Fibroblast of skin of back (primary cell): Measurements from ENCODE around the gene ENC1. TPM values are rescaled to one million over a fixed set of nuclear protein-coding genes. Genes with fewer than 3 reads are reported as not detected.
A peak's percentile ranks its signal among the peaks of the same experiment; 100 is the strongest.
"Not testable (repeated sequence)": the region's sequence is repeated elsewhere in the genome, so short reads cannot be mapped to it uniquely, and the experiment has no call there.

Experiments used
- DNase-seq: peaks from one replicate; pipeline ENCODE4 v3.0.0-alpha.2; 2013
- polyA plus RNA-seq, 2 experiments: library from polyadenylated mRNA; unstranded; fragments of 120-200 nt; gene quantifications; one replicate each; pipeline ENCODE4 v1.2.1, GENCODE V29; 2013; ENCODE audit not compliant: insufficient read length in 2 of 2

Gene ENC1, protein sequence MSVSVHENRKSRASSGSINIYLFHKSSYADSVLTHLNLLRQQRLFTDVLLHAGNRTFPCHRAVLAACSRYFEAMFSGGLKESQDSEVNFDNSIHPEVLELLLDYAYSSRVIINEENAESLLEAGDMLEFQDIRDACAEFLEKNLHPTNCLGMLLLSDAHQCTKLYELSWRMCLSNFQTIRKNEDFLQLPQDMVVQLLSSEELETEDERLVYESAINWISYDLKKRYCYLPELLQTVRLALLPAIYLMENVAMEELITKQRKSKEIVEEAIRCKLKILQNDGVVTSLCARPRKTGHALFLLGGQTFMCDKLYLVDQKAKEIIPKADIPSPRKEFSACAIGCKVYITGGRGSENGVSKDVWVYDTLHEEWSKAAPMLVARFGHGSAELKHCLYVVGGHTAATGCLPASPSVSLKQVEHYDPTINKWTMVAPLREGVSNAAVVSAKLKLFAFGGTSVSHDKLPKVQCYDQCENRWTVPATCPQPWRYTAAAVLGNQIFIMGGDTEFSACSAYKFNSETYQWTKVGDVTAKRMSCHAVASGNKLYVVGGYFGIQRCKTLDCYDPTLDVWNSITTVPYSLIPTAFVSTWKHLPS
- 43.9 TPM for polyA plus RNA-seq (2013, experiment 1 of 2; ENCODE audit: insufficient read length)
- polyA plus RNA-seq (2013, experiment 2 of 2; ENCODE audit: insufficient read length), result 33.9 TPM

GRCh38 chr5:74640450-74640953 lies at the start of gene ENC1:
TSS of gene ENC1 (minus strand) at chr5:74640728. CDS start at chr5:74636485, 4,243 bp downstream.
- peak; percentile 93 for DNase-seq

DNA sequence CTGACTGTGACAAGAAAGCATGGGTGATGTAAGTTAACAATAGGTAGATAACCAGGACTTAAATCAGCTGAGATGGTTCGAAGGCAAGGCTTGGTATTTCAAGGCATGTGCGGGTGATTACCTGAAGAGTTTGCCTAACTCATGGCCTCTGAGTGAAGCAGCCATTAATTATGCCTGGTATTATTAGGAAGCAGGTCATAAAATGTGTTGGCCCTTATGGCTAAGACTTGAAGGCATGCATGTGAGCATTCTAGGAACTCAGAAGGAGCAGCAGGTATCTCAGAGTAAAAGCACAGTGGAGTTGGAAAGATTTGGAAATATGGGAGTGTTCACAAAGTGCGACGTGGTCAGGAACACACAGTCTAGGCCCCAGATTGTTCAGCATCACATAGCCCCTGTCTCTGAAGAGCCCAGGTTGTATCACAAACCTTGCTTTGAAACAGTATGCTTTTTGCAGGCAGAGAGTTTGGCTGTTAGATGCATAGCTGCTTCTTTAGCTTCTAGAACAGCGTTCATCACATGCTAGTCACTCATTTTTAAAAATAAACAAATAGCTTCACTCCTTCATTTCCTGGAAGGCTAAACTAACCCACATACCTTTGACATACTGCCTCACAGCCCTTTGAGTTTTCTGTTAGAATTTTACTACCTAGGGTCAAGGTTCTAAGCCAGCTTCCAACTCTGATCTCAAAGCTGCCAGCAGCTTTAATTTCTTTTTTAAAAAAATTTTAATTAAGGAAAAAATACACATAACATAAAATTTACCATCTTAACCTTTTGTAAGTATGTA lies 46.6 kb upstream of the ENC1 start:
- no peak for DNase-seq

GRCh38 chr5:74685979-74686631 lies 45.6 kb upstream of the ENC1 start:
- peak; percentile 7 for DNase-seq

GRCh38 chr5:74684900-74685851 lies 44.6 kb upstream of the ENC1 start, which contains the start of gene HEXB:
TSS of gene HEXB (plus strand) at chr5:74685233. CDS start at chr5:74685261, 28 bp downstream.
- peak; percentile 86 for DNase-seq

- DNase-seq, result peak; percentile 39
Measured at GRCh38 chr5:74679966-74680365, 39.4 kb upstream of the ENC1 start.

DNA sequence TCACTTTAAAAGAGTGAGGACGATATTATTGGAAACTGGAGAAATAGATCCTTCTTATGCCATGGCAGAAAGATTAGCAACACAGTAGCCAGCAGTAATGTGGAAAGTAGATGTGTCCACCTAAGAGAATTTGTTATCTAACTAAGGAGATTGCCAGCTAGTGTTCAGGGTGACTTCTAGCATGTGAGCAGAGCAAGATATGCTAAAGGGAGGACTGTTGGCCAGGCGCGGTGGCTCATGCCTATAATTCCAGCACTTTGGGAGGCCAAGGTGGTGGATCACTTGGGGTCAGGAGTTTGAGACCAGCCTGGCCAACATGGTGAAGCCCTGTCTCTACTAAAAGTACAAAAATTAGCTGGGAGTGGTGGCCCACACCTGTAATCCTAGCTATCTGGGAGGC lies 38.8 kb upstream of the ENC1 start:
- not testable (repeated sequence) for DNase-seq

DNA sequence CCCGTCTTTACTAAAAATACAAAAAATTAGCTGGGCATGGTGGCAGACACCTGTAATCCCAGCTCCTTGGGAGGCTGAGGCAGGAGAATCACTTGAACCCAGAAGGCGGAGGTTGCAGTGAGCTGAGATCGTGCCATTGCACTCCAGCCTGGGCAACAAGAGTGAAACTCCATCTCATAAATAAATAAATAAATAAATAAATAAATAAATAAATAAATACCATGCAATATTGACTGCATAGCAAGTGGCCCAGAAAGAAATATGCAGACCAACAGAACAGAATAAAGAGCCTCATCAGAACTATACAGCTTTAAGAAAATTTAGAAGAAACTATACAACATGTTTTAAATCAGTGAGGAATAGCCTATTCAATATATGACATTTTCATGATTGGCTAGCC lies 37.6 kb upstream of the ENC1 start:
- DNase-seq, result not testable (repeated sequence)

- DNase-seq, result not testable (repeated sequence)
Measured at GRCh38 chr5:74676466-74676865, 35.9 kb upstream of the ENC1 start.

GRCh38 chr5:74673011-74673790 lies 32.7 kb upstream of the ENC1 start:
- DNase-seq, result peak; percentile 41

DNA sequence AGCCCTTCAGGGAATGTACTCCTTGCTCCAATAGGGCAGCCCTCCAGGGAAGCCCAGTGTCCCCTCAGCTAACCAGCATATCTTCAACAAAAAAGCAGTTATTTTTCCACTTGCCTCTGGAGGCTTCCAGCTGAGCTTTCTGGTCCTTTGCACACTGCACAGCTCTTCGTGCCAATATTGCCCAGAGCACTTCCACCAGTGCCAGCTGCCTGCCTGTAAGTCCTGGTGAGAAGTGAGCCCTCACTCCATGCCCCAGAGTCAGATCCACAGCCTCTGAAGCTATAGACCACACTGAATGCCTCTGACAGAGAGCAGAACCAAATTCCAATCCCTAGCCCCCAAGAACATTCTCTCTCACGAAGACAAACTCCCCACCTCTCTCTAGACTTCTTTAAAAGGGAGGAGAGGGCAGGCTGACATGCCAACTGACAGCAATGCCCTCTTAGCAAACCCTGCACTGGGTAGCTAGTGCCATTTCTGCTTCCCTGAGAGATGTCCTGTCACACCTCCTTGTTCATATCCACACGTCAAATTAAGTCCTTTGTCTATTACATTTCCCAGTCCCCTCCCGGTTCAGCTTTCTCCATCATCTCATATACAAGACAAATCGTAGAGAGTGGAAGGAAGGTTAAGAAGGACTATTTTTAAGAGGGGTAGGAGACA lies 31.8 kb upstream of the ENC1 start:
- no peak for DNase-seq

DNA sequence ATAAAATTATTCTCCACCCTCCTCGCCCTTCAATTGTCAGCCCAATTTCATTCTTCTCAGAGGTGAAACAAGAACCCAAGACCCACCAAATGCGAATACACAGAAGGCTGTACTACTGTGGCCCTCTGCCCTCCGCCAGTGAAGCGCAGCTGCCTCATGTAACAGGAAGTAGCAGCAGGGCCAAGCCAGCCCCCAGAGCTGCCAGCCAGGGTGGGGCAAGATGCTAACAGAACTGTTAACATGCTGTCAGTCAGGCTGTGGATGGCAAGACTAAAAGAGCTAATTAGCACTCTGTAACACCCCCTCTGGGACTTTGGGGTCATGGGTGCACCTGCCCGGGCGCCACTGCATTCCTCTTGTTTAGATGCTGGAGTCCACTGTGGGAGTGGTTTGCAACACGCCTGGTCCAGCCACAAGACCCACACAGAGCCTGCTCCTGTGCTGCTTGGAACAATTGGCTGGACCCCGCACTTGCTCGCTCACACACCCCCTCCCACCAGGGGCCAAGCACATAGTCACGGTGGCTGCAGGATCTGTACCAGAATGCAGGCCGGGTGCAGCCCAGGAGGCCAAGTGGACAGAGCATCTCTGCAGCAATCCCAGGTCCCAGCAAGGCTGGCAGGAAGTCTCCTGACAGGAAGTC lies 30.0 kb upstream of the ENC1 start:
- no peak for DNase-seq

GRCh38 chr5:74669821-74670220 lies 29.3 kb upstream of the ENC1 start:
- no peak for DNase-seq

- peak; percentile 33 for DNase-seq
Measured at GRCh38 chr5:74667396-74667795, 26.9 kb upstream of the ENC1 start.

DNA sequence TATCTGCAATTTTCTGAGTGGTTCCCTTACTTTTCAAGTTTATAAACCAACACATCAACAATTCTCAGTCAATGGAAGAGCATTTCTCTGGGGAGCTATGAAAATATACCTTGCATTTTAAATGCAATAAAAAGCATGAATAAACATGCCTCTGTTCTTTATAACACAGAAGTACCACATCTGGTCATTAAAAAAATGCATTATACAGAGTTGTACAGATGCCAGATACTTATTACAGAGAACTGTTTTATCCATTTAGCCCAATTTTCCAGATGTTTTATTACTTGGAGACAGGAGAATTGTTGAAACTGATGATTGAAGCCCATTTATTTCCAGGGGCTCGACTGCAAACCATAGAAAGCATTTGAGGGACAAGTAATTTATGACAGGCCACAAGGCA lies 25.3 kb upstream of the ENC1 start:
- no peak for DNase-seq

- no peak for DNase-seq
Measured at GRCh38 chr5:74665273-74665672, 24.7 kb upstream of the ENC1 start.

GRCh38 chr5:74664551-74664950 lies 24.0 kb upstream of the ENC1 start:
- no peak for DNase-seq

DNA sequence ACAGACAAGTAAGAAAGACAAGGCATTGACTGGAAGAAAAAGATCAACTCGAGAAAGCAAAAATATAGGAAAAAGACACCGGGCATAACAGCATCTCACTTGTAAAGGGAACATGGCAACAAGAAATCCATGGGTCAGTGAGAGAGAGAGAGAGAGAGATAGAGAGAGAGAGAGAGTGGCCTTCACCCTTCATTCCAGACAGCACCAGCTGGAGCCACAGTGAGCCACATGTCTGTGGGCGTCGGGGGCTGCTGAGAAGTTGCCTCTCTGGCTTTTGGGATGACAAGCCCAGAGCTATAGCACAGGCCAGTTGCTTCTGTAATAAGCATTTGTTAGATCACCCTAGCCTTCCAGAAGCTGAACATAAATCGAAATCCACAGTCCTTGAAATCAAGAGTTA lies 20.3 kb upstream of the ENC1 start:
- no peak for DNase-seq

DNA sequence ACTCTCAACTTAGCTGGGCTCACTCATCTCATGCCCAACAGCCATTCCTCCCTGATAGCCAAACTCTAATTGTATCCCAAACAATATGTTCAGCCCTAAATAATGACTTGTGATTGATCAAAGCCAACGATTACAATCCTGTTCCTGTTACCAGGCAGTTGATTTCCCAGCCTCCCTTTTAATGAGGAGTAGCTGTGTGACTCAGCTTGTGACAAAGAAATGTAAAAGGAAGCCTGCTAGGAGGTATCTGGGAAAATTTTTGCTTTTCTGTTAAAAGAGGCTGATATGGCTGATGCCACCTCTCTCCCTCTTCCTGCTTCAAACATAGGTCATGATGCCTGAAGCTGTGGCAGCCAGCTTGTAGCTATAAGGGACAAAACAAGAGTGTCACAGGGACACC lies 19.6 kb upstream of the ENC1 start:
- peak; percentile 46 for DNase-seq

DNA sequence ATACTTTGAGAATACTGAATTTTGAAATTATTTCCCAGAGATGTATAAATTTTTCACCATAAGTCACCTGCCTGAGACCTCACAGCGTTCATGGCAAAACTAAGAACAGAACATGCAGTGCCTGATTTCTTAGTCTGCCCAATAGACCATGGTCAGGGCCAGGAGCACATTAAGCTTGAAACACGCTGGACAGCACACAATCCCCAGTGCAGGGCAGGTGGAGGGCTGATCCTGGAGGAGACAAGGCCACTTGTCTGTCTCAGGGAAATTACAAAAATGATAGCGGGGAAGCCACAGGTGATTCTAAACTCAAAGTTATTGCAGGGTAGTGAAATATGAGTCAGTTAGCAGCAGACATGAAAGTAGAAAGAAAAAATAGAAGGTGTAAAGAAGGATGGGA lies 18.6 kb upstream of the ENC1 start:
- no peak for DNase-seq
